HuH-7 (cell line): ENCODE data around the gene GNPTAB.

Experiments used
- DNase-seq: peaks from one replicate; pipeline ENCODE4 v3.0.0; 2011; ENCODE audit warnings: low spot score

The GNPTAB gene

DNA sequence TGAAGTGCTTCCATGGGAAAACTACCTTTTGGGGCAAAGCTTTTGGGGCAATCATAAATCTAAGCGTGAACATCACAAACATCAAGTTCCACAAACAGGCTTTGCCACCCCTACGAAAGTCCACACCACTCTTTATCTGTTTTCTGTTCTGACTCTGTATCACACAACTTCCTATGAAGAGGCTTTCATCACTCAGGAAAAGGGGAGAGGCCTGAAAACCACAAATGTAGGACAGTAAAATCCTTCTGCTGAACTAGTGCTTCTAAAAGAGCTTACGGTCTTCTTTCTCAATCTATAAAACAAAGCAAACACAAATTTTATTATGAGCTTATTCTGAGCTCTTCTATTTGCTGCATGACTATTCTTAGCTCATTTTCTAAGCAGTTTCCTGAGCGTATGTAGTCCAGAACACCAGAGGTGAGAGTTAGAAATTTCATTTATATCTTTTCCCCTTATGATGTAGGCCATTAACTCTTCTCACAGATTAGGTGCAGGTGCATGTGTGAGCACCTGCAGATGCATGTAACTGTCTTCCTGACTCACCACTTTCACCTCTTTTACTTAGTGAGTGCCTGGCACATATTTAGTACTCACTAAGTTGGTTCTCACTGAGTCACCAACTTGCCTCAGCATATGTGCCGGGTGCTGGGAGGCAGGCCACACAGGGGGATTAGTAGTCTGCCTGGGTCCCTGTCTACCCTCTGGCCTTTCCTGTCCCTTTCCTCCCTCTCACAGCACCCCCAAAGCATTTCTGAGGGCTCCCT, 58.6 kb downstream of the GNPTAB start:
- DNase-seq, result no peak

DNA sequence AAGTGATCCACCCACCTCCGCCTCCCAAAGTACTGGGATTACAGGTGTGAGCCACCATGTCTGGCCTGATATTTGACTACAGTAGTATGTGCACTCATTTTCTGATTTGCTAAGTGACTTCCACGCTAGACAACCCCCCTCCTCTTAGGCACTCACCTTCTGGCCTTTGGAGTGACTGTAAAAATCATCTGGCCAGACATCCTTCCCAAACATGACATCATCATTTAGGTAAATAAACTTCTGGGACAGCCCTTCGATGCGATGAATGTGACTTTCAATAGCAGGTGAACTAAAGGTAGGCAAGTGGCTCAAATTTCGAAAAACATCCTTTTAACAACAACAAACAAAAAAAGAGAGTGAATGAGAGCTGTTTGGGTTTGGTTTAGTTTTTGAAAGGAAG, 60.9 kb downstream of the GNPTAB start:
- DNase-seq, result no peak

DNA sequence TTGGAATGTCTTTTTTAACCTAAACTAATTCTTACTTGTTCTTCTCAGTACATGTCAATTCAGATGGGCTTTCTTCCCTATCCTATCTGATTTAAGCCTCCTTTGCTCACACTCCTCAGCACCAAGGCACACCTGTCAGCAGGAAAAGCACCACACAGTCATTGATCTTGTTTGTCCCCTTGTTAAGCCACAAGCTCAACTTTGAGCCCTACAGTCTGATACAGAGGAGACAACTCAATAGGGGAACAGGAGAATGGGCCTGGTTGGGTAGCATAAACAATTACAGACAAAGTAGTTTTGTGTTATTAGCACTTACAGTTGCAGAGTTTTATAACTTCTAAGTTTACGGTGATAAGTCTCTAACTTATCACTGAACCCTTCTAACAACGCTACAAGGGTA, 62.0 kb downstream of the GNPTAB start:
- no peak for DNase-seq

DNA sequence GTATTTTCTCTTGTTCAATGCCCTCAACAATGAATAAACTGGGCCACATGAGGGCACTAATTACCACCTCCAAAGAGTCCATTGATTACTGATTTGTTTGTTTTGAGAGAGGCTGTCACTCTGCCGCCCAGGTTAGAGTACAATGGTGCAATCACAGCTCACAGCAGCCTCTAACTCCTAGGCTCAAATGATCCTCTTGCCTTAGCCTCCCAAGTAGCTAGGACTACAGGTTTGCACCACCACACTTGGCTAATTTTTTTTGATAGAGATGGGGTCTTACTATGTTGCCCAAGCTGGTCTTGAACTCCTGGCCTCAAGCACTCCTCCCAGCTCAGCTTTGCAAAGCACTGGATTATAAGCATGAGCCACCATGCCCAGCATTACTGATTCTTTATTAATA, 63.2 kb downstream of the GNPTAB start:
- no peak for DNase-seq

DNA sequence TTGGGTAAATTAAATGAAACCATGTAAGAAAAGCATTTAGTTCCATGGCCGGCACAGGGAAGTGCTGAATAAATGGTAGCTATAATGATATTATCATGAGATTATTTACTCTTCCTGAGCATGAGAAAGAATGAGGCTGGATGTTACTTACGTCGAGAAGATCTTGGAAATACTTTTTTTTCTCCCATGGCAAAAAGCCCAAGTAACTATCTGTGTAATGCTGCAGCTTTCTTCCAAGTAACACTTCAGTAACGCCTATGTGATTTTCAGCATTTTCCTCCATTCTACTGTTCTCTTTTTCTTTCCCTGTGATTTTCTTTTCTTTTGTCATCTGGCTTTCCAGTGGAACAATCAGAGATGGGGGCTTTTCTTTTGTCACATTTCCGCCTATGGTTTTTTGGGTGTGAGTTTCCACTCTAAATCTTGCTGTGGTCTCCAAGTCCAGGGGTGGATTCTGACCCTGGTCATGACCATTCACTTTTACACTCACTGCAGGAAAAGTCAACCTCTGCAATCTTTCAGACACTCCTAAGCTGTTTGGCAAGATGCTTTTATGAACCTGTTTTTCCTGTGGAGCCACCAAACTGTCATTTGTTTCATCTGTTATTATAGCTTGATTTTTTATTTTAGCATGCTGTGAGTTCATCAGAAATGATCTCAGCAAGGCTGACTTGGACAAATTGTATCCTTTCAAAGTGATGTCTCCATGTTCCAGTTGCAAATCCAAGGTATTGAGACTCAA, 66.5 kb downstream of the GNPTAB start:
- no peak for DNase-seq

DNA sequence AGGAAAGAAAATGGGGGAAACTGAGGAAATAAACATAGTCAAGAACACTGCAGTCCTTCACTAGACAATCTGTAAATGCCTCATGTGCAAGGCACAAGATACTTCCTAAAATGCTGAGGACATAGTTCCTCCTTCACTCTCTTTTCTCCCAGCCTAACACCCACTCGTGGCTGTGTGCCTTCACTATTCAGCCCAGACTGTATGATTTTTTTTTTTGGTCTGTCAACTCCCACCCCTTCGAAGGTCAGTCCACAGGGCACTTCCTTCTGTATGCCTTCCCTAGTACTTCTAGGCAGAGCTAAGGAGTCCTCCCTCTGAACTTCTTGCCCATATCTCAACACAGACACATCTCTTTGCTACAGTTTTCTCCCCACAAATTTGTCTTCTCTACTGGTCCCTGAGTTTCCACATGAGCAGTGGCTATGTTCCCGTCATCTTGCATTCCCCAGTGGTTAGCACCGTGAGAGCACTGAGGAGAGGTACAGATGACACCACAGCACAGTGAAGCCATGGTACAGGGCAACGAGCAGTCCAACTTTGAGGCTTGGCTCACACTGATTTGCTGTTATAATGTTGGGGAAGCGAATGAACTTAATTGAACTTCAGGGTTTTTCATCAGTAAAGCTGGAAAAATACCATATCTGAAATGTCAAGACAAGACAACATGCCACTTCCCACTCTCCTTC, 67.4 kb downstream of the GNPTAB start:
- no peak for DNase-seq

DNA sequence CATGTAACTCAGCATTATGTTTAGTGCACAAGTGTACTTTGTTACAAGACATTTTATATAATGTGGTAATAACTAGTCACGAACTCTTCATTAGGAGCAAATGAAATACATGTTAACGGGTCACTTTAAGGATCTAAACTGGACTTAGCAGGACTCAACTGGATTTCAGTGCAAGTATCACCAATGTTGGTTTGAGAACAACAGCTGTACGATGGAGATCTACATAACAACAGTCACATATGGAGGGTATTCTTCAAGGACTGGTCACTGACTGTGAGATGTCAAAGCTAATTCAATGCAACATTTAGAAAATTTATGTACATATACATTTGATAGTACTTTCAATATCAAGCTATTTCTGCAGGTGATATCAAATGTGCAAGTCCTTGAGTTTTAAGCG, 69.0 kb downstream of the GNPTAB start:
- no peak for DNase-seq

DNA sequence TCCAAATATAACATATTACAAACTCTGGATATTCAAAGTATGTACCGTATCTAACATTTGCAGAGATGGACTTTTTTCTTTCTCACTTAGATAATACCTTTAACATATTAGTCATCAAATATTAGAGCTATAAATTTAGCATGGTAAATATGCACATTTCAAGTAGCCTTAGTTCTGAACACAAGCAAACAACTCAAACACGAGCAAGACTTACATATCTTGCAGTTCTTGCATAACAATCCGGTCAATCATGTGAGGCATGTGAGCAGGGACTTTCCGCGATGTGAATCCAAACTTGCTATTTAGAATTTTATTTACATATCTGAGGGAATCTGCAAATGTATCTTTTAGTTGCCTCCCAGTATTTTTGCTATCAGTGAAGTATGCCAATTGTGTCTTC, 69.4 kb downstream of the GNPTAB start:
- no peak for DNase-seq

DNA sequence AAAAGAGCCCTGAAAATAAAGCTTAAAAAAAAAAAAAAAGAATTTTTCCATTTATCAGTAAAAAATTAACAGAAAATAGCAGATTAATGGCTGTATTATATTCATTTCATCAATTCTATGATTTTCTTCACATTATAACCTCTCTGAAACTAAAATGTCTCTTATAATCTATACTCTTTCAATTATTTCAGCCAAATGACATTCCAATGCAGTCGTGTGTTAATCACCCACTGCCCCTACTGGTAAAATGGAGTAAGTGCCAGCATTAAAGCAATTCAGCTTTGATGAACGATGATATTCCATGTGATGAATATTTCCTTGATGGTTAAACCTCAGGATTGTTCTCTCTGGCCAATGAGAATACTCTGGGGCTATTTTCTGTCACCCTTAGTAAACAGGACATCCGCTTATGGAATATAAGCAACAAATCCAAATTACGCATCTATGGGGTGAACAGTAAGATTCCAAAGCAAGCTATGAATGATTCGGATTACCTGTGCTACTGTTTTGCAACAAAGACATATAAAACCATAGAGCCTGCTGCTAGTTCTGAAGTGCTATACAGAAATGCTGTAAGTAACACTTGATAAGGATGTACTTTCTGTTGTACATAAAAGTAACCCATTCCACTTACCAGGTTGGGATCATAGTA, 71.2 kb downstream of the GNPTAB start:
- DNase-seq, result peak; percentile 30

DNA sequence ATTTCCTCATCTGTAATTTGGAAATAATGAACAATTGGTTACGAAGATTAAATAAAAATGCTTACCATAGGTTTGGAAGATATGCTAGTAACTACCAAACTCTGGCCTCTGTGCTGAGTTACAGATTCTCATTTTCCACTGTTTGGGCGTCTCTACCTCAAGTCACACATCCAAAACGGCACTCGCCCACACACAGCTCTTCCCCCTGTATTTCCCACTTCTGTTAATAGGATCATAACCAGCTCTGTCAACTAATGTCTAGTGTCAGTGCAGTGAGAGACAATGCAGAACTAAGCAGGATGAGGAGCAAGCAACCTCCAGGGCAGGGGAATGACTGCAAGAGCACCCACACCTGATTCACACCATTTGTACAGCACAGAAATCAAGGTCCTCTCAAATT, 80.6 kb downstream of the GNPTAB start:
- DNase-seq, result no peak

DNA sequence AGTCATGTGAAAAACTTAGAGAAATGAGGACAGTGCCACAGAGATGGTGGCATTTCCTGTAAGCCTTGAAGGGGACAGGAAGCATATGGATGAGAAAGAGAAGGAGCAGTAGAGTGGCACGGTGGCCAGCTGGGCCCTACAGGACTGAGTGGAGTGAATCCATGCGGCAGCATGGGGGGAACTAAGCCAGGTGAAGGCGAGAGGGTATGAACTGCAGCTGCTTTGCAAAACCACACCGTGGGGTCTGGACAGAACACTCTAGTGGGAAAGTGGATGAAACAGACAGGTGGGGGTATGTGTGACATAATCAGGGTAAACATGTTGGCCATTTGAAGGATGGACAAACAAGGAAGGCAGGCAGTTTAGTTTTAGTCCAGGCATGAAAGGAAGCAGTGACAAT, 81.1 kb downstream of the GNPTAB start:
- no peak for DNase-seq

DNA sequence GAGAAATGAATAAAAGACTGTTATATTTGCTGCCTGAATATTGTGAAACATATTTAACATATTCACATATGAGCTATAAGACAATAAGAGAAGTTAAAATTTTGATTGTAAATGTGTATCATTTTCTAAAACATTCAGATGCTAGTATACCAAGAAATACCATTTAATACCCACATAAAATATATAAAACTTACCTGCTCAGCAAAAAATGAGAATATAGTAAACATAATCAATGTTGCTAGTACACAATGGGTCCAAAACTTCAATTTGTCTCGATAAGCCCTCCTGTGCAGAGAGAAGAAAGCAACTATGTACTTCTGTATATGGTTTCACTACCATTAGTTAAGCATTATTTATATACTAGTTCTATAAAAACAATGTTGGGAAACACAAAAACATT, 81.9 kb downstream of the GNPTAB start:
- no peak for DNase-seq

DNA sequence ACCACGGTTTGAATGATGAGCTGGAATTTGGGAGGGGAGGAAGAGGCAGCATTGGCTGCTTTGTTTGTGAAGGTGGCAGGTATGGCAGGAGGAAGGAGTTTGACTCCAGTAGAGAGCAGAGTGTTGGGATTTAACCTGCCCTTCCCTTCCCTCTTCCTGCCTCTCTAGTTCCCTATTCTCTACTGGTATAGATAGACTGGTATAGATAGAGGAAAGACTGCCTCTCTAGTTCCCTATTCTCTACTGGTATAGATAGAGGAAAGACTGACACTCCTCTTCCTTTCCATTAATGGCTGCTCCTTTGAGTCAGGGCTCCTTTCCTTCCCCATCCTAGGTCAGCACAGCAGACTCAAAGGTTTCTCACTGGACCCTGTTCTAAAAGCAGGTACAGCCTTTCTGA, 83.1 kb downstream of the GNPTAB start:
- no peak for DNase-seq

DNA sequence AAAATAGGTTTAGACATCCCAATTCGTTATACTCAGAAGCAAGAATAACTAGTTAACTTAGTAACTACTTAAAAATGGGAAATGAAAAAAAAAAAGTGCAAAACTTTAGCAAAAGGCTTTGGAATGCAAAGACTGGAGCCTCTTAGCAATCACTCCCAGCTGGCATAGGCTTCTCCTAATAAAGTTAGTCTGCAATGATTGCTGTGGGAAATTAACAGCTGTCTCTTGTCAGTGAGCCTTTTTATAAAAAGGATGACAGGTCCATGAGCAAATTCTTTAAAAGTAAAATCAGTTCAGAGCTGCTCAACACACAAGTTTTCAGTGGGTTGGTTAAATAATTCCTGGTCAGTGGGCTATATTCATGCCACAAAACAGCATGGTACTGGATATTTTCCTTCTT, 84.1 kb downstream of the GNPTAB start:
- DNase-seq, result no peak

DNA sequence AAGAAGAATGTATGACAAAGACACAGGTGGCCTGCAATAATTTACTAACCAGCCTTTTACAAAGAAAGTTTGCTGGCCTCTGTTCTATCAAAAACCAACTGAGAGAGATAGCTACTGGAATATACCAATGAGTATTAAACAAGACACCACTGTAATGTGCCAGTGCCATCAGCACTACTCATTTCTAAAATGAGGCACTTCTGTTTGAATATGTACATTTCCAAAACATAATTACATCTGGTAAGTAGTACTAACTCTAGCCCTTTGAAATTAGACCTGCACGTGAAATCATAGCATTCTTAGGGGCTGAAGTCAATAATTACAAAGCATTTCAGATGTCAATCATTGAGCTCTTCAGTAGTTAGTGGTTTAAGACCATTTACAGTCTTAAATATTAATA, 84.6 kb downstream of the GNPTAB start:
- DNase-seq, result no peak

DNA sequence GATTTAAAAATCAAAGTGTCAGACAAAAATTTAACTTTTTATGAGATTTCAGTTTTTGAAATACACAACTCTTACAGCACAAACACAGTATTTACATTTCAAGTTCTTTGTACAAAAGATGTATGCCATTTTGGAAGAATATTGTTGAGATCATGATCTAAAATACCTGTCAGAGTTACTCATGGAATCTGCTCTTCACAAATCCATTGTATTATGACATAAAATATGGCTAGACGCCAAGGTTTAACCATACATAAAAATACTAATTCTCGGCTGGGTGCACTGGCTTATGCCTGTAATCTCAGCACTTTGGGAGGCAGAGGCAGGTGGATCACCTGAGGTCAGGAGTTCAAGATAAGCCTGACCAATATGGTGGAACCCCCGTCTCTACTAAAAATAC, 85.3 kb downstream of the GNPTAB start:
- no peak for DNase-seq

DNA sequence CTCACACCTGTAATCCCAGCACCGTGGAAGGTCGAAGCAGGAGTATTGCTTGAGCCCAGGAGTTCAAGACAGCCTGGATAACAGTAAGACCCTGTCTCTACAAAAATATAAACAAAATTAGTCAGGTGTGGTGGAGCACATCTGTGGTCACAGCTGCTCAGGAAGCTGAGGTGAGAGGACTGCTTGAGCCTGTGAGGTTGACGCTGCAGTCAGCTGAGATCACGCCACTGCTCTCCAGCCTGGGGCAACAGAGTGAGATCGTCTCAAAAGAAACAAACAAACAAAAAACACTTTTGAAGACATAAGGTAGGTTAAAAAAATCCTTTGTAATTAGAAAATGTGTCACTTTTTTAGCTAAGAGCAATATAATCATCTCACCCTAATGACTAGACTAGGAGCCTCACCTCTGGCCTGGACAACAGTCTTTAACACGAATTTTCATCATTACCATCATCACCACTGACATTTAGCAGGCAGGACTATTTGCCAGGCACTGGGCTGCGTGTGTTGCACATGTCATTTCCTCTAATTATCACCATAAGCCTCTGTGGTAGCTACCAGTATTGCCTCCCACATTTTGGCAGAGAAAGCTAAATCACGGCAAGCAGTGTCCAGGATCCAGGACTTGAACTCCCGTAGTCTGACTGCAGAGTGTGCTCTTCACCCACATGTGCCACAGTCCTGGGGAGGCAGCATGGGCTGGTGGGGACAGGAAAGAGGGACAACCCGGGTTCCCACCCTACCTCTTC, 86.9 kb downstream of the GNPTAB start:
- no peak for DNase-seq

DNA sequence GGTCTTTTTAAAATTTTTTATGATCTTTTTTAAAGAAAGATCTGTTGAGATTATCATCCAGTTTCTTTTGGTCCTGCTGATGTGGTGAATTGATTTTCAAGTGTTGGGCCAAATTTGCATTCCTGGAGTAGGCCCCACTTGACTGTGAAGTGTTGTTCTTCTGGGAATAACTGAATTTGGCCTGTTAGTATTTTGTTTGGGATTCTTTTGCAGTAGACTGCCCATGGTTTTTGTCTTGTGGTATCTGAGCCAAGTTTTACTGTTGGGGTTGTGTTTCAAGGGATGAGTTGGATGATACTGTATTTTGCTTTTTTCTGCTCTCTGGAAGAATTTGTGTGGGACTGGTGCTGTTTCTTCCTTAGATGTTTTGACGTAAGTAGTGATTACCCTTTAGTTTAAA, 87.5 kb downstream of the GNPTAB start:
- DNase-seq, result no peak

DNA sequence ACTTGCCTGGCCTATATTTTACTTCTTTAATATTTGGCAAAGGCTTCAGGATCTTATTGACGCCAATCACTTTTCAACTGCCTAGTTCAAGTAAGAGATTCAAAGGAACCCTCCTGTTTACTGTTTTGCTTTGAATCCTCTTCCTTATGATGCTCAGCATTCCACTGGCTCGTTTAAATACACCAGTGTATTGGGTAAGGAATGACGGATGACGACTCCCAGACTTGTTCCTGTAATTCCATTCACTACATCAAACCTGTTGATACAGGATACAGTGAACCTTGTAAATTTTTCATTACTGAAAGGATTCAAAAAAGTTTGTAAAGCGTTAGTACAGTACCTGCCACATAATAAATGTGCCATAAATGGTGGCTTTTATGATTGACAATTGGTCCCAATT, 89.8 kb downstream of the GNPTAB start:
- no peak for DNase-seq

DNA sequence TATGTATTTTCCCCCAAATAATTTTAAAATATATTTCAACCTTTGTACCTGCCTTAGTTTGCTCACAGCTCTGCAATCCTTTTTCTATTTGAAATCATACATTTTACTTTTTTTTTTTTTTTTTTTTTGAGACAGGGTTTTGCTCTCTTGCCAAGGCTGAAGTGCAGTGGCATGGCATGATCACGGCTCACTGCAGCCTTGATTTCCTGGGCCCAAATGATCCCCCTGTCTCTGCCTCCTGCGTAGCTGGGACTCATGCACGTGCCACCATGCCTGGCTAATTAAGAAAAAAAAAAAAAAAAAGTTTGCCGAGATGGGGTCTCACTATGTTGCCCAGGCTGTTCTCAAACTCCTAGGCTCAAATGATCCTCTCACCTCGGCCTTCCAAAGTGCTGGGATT, 90.2 kb downstream of the GNPTAB start:
- no peak for DNase-seq

DNA sequence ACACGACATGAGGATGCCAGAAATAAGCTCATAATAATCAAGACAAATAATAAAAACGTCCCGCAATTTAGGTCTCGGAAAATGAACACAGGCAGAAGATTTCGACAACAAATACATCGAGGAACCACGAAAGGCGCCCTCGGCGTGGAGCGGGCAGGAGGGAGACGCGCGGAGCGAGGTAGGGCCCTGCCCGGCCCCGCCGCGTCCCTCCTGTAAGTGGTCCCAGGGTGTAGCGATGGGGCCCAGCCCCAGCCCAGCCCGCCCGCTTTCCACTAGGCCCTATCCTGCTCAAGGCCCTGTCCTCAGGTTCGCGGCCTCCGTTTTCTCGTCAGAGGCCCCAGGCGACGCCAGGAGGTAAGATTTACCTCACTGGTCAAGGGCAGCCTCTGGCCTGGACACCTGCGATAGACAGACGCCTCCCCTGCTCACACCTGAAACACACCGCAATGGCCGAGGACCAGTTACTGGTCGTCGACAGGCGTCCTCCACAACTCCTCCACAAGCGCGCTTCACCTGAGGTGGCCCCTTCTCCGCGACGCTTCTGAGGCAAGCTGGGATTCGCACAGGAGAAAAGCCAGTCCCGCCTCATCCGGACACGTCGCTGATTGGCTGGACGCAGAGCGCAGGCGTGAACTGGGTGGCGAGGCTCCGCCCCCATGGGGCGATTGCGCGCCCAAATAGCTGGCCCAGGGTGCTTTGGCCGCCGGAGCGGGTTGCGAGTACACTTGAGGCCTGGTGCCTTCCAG, 91.7 kb downstream of the GNPTAB start, which contains the start of gene SYCP3:
Gene SYCP3 (minus strand): TSS at position 543 of the 746 bp plus-strand sequence. CDS start 1,527 bp downstream, outside the sequence.
- no peak for DNase-seq
